ENCODE data around the gene TUBGCP2. TPM values are rescaled to one million over a fixed set of nuclear protein-coding genes. Genes with fewer than 3 reads are reported as not detected.

TUBGCP2 gene
- polyA plus RNA-seq, 3 donors, result 25.9 to 78.6 (median 39.3) TPM

- H3K9me3 ChIP-seq (replicated peaks in 1 of 2; ENCODE audit: control insufficient read depth in 1 of 2, insufficient read depth in 1 of 2, low read length in 2 of 2), result no peaks in the 10 kb centered on the region
- DNase-seq, result no peak
- intact Hi-C loops (cut with micrococcal nuclease), result no loop called here
- H4K20me1 ChIP-seq (ENCODE audit: insufficient read depth, low read length), result peaks cover 13% of the 10 kb centered on the region
- no peak overlapping the region for H3K27ac ChIP-seq (ENCODE audit: low read depth in 1 of 2, low read length in 2 of 2)
- WGBS (ENCODE audit: insufficient coverage), result 93% methylated on average over 43 of the region's 46 CpGs
- H3K9ac ChIP-seq (ENCODE audit: insufficient read depth, low read length, poor library complexity, severe bottlenecking), result no peak overlapping the region
- H3K27me3 Mint-ChIP-seq (ENCODE audit: low read depth in 3 of 3), result peaks cover 0 to 4% (median 0%) of the 10 kb centered on the region in 3 donors
- H3K27ac Mint-ChIP-seq, result peak overlapping the region in 1 of 7 donors; percentile 55
- H3K36me3 ChIP-seq (replicated peaks in 1 of 2; ENCODE audit: control insufficient read depth in 1 of 2, insufficient read depth in 2 of 2, low read length in 2 of 2), result peaks cover 88% of the 10 kb centered on the region in 2 donors
- no peak overlapping the region for H3K4me3 Mint-ChIP-seq
- H3K9me3 Mint-ChIP-seq, result no peaks in the 10 kb centered on the region
- H3K79me2 ChIP-seq (ENCODE audit: insufficient read depth, low read length), result no peaks in the 10 kb centered on the region
- H2AFZ ChIP-seq (ENCODE audit: insufficient read depth, low read depth, low read length, poor library complexity, severe bottlenecking), result no peak overlapping the region
- H3K27me3 ChIP-seq (ENCODE audit: control insufficient read depth in 2 of 2, insufficient read depth in 2 of 2, low read length in 2 of 2), result no peaks in the 10 kb centered on the region
- H3K4me3 ChIP-seq (replicated peaks in 1 of 3; ENCODE audit: low read depth in 2 of 3, low read length in 3 of 3), result no peak overlapping the region
- H3K4me2 ChIP-seq (replicated peaks; ENCODE audit: extremely low read depth, low read length, poor library complexity, severe bottlenecking), result no peak overlapping the region
- peaks cover 6% of the 10 kb centered on the region for H3K4me1 Mint-ChIP-seq
- H3K4me1 ChIP-seq (ENCODE audit: control insufficient read depth in 1 of 2, insufficient read depth in 2 of 2, low read length in 2 of 2), result peaks cover 6 to 8% of the 10 kb centered on the region in 2 donors
- no peak for TF ChIP-seq CTCF (IDR thresholded peaks at IDR 0.05)
- H3K36me3 Mint-ChIP-seq, result peaks cover 76 to 87% of the 10 kb centered on the region in 2 donors
Measured at GRCh38 chr10:133287832-133288500, 20.7 kb downstream of the TUBGCP2 start.

- H3K36me3 Mint-ChIP-seq, result peaks cover 87 to 97% of the 10 kb centered on the region in 2 donors
- intact Hi-C loops (cut with micrococcal nuclease), result no loop called here
- 54% methylated on average over 6 of the region's 18 CpGs for WGBS (ENCODE audit: insufficient coverage)
Measured at GRCh38 chr10:133286366-133286765, 22.3 kb downstream of the TUBGCP2 start.

More at GRCh38 chr10:133286366-133286765, 22.3 kb downstream of the TUBGCP2 start:
- H3K9me3 ChIP-seq (replicated peaks in 1 of 2; ENCODE audit: control insufficient read depth in 1 of 2, insufficient read depth in 1 of 2, low read length in 2 of 2), result no peaks in the 10 kb centered on the region
- H4K20me1 ChIP-seq (ENCODE audit: insufficient read depth, low read length), result peaks cover 13% of the 10 kb centered on the region
- no peak overlapping the region for H3K4me3 ChIP-seq (replicated peaks in 1 of 3; ENCODE audit: low read depth in 2 of 3, low read length in 3 of 3)
- Mint-ChIP-seq H3K4me3 (no peak overlapping the region), H3K27ac (peak overlapping the region in 2 of 7 donors; percentile 22 to 33), H3K9me3 (no peaks in the 10 kb centered on the region), H3K27me3 (ENCODE audit: low read depth in 3 of 3) (peaks cover 0 to 4% (median 0%) of the 10 kb centered on the region in 3 donors), H3K4me1 (no peaks in the 10 kb centered on the region)
- no peak overlapping the region for H2AFZ ChIP-seq (ENCODE audit: insufficient read depth, low read depth, low read length, poor library complexity, severe bottlenecking)
- no peak for TF ChIP-seq CTCF (IDR thresholded peaks at IDR 0.05)
- no peaks in the 10 kb centered on the region for H3K79me2 ChIP-seq (ENCODE audit: insufficient read depth, low read length)
- no peaks in the 10 kb centered on the region for H3K27me3 ChIP-seq (ENCODE audit: control insufficient read depth in 2 of 2, insufficient read depth in 2 of 2, low read length in 2 of 2)
- H3K9ac ChIP-seq (ENCODE audit: insufficient read depth, low read length, poor library complexity, severe bottlenecking), result no peak overlapping the region
- no peak overlapping the region for H3K27ac ChIP-seq (ENCODE audit: low read depth in 1 of 2, low read length in 2 of 2)
- no peak overlapping the region for H3K4me2 ChIP-seq (replicated peaks; ENCODE audit: extremely low read depth, low read length, poor library complexity, severe bottlenecking)
- peaks cover 91 to 97% of the 10 kb centered on the region in 2 donors for H3K36me3 ChIP-seq (replicated peaks in 1 of 2; ENCODE audit: control insufficient read depth in 1 of 2, insufficient read depth in 2 of 2, low read length in 2 of 2)
- H3K4me1 ChIP-seq (ENCODE audit: control insufficient read depth in 1 of 2, insufficient read depth in 2 of 2, low read length in 2 of 2), result peaks cover under 1 to 3% of the 10 kb centered on the region in 2 donors
- no peak for DNase-seq

Data from CD14-positive monocyte (primary cell).